DMS79 (cell line): ENCODE measurements around the gene HECW1.
"Not testable (repeated sequence)": the region's sequence is repeated elsewhere in the genome, so short reads cannot be mapped to it uniquely, and the experiment has no call there.

Source experiments
- DNase-seq: peaks from one replicate; lab custom pipeline; 2025; lab: John Stamatoyannopoulos, UW

The HECW1 gene

DNA sequence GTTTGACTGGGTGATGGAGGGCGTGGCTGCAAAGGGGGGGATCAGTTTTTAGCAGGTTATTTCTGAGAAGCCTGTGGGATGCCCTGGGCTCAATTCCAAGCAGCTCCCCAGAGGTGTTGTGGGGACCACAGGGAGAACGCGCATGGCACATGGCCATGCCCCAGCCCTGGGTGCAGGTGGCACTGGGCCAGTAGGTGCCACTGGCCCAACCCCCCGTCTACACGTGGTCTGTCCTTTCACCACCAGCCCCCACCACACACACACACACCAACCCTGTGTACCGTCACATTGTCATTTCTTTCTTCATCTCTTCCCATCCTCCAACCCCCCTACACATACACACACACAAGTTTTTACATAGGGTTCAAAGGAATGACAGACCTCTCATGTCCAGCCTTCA is 355.4 kb downstream of the HECW1 start:
- DNase-seq = no peak

DNA sequence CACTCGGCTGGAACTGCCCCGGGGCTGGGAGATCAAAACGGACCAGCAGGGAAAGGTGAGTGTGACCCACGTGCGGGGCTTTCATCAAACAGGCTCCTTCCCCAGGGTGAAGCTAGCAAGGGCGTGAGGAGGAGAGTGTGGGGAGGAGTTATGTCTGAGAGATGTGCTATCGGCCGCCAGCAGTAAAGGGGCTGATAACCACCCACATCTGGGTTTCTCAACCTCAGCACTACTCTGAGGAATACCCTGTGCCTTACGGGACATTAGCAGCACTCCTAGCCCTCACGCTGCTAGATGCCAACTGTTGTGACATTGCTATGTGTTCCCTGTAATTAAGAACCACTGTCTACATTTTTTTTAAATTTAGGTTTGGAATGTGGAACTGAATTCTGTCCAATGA is 356.6 kb downstream of the HECW1 start:
- no peak for DNase-seq

DNA sequence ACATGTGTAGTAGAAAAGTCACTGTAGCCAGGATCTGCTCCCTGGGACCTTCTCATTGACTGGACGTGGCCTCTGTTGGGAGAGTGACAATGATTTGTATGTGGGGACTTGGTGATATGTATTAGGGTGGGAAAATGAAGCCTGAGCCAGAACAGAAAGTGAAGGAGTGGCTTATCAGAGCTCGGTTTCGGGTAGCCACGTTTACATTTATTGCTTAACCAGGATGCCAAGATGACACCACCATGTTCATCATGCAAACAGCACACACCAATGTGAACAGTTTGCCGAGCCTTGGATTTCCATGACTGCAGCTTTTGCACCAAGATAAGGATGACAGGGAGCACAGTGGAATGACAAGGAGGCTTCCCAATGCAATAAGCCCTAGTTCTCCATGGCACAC is 357.7 kb downstream of the HECW1 start:
- DNase-seq = no peak

DNA sequence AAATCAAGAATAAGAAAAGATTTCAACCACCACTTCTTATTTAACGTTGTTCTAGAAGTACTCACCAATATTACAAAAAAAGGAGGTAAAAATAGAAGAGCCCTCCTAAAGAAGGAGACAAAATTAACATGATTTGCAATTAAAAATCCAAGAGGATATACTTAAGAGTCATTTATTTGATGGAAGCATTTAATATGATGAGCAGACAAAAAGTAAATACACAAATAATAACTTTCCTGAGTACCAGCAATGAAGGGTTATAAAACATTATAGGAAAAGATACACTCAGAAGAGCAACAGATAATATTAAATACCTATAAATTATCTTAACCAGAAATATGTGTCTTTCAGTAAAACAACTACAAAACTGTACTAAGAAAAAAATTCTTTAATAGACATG is 363.5 kb downstream of the HECW1 start:
- no peak for DNase-seq

DNA sequence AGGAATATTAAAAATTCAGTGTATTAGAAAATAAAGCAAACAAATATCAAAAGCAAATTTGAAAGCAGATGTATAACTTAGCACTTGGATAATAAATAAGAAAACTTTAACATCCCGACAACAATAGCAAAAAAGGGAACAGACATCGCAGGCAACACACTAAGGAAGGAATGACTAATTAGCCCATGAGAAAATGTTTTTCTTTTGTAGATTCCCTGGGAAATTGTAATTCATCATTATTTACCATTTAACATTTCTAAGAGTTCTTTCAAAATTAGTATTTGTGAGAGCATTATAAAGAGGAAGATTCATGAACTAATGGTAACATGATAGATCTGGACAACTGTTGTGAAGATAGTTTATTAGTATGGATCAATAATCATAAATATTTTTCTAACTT is 364.4 kb downstream of the HECW1 start:
- no peak for DNase-seq

DNA sequence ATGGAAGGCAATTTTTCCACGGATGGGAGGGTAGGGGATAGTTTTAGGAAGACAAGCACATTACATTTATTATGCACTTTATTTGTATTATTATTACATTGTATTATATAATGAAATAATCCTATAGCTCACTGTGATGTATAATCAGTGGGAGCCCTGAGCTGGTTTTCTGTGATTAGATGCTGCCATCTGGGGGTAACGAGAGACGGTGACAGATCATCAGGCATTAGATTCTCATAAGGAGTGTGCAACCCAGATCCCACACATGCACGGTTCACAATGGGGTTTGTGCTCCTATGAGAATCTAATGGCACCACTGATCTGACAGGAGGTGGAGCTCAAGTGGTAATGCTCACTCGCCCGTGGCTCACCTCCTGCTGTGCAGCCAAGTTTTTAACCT is 366.6 kb downstream of the HECW1 start:
- no peak for DNase-seq

DNA sequence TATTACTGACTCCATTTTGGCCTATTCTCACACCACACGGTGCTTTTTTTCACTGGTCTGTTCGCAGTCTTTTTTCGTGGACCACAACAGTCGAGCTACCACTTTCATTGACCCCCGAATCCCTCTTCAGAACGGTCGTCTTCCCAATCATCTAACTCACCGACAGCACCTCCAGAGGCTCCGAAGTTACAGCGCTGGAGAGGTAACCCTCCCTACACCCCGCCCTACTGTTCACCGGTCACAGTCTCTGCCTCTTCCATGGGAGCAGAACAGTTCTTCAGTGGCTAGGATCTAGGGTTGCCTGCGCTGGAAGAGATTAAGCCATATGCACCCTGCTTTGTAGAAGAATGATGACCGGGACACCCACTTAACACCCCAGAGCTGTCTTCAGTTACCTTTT is 367.1 kb downstream of the HECW1 start:
- no peak for DNase-seq

DNA sequence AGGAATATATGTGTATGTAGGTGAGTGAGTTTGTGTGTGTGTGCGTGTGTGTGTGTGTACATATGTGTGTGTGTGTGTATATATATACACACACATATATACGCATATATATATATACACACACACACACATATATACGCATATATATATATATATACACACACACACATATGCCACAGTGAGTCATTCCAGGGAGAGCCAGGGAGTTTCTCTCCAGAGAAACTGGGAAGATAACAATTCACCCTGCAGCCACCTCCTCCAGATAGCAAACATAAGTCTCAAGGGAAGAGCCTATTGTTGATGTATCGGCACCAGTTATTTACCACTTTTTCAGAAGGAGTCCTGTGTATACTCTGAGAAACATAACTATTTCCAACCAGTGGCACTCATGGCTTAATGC is 368.1 kb downstream of the HECW1 start:
- no peak for DNase-seq

DNA sequence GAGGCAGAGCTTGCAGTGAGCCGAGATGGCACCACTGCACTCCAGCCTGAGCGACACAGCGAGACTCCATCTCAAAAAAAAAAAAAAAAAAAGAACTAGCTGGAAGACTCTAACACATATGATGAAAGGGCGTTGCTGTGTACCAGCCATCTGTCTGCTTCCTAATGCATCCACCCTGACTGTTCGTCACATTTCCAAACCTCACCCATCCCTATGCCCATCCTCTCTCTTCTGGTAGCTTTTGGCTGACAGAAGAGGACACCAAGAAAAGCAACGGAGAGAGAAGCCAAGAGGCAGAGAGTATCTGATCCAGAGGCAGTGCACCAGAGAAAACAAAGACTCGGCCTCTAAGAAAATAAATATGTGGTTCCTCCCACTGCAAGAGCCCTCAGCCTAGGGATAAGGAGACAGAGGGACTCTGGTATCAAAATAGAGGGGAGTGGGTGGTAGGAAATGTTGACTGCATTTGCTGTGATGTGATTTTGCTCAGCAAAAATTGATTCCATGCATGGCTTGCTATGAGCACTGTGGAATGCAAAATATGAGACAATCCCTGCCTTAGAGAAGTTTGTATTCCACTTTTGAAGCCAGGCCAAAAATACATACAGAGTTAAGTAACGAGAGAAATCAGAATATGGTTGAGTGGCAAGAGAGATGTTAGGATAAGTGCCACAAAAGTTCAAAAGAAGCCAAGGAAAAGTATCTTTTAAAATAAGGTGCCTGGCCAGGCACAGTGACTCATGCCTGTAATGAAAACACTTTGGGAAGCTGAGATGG is 369.6 kb downstream of the HECW1 start:
- no peak for DNase-seq

DNA sequence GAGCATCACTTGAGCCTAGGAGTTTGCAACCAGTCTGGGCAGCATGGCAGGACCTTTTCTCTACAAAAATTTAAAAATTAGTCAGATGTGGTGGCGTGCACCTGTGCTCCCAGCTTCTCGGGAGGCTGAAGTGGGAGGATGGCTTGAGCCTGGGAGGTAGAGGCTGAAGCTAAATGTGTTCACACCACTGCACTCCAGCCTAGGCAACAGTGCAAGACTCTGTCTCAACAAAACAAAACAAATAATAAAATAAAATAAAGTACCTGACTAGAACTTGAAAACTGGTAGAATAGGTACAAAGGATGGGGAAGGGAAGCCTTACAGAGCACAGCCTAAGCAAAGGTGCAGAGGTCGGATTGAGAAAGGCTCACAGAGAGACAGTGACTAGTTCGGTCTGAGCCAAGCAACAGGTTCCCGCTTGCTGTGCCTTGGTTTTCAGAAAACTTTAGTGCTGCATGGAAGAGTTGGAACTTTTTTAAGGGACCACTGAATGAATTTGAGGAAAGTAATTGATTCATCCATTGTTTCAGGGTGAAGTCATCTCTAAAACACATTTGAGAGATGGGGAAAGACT is 370.3 kb downstream of the HECW1 start:
- no peak for DNase-seq

DNA sequence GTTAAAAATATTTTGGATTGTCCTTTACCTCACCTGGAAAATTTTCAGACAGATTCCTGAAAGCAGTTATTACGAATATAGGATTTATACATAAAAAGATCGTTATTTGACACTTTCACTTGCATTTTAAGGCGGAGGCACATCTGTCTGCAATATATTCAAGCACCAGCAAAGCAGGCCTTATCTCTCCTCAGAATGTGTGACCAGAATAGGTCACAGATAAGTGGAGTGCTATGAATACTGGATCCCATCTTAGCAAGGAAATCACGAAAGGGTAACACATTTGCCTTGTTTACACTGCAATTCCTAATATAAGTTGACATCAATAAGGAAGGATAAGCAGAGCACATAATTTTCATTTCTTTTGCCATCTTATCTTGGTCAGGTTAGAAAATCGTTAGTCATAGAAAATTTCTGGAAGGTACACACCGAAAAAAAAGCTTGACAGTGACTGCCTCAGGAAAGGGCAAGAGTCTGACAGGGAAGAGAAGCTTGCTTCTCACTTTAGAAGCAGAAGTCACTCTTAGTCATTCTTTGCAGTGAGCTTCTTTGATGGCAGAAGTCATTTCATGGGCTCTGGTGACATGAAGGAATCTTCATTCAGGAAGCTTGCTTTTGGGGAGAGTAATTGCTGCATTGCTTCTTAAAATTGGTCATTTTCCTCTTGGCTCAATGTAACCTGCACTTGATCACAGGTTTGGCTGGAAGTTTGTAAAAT is 372.4 kb downstream of the HECW1 start:
- DNase-seq = no peak

DNA sequence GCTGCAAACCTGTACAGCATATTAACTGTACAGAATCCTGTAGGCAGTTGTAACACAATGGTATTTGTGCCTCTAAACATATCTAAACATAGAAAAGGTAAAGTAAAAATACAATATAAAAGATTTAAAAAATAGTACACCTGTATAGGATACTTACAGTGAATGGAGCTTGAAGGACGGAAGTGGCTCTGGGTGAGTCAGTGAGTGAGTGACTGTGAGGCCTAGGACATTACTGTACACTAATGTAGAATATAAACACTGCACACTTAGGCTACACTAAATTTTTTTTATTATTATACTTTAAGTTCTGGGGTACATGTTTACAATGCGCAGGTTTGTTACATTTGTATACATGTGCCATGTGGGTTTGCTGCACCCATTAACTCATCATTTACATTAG is 373.1 kb downstream of the HECW1 start:
- DNase-seq = no peak

DNA sequence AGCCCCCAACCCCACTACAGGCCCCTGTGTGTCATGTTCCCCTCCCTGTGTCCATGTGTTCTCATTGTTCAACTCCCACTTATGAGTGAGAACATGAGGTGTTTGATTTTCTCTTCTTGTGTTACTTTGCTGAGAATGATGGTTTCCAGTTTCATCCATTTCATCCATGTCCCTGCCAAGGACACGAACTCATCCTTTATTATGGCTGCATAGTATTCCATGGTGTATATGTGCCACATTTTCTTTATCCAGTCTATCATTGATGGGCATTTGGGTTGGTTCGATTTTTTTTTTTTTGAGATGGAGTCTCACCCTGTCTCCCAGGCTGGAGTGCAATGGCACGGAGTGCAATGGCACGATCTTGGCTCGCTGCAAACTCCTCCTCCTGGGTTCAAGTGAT is 373.6 kb downstream of the HECW1 start:
- DNase-seq = not testable (repeated sequence)

DNA sequence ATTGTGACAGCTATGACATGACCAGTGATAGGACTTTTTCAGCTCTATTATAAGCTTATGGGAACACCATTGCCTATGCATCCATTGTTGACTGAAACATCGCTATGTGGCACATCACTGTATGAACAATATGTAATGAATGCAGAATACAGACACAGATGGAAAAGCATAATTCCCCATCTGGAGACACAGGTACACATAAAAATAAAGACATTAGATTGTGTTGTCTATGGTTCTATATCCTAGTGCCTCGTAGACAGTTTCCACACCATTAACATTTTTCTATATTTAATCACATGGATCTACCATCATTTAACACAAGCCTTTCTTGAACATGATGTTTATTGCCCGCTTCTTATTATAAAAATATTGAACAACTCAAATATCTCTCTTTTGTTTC is 374.2 kb downstream of the HECW1 start:
- DNase-seq = no peak

DNA sequence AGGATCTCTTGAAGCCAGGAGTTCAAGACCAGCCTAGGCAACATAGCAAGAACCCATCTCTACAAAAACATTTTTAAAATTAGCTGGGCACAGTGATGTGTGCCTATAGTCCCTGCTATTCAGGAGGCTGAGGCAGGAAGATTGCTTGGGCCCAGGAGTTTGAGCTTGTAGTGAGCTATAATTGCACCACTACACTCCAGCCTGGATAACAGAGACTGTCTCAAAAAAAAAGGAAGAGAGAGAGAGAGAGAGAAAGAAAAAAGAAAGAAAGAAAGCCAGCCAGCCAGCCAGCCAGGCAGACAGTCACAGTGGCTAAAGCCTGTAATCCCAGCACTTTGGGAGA is 375.3 kb downstream of the HECW1 start:
- no peak for DNase-seq

DNA sequence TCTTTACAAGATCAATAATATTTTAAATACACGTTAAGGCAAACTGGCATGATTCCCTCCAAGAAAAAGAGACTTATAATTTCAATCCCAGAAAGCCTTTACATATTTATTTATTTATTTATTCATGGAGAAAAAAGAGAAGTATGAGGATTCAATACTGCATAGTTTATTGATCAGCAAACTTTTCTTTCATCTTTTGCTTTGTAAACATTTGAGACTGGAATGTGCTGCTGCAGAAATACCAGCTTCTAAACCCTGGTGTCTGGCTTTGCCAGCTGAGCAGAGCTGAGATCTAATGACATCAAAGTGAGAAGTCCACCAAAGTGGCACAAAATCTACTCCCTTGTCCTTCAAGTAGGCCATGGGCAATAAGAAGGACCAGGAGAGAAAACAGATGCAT is 376.8 kb downstream of the HECW1 start:
- DNase-seq = no peak

DNA sequence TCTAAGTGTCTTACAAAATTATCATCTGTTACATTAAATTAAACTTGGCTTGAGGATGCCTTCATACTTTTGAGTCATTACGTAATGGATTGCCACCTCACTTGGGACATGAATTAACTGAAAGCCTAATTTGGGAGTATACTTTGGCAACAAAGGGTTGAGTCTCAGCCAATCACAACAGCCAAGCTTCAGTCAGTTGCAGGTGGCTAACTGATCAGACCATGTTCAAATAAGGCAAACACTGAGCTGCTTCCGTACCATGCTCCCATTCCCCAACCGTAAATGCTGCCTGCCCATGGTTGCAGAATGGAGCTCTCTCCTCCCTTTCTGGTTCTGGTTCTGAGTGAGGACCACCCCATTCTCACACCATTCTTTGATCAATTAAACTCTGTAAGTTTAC is 377.6 kb downstream of the HECW1 start:
- DNase-seq = no peak

DNA sequence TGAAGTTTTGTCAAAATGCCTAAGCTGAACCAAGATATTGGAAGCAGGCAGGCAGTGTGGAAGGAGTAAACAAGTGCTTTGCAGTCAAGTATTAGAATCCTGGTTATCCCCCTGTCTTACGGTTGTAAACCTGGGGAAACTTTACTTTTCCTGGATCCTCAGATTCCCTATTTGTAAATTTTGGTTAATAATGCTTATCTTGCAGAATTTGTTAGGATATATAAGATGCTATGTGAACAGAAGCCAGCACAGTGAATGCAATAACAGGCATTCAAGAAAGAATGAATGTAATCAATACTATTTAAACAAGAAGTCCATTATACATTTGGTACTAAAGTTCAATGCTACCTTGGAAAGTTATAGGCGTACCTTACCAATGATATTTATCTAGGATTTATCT is 378.7 kb downstream of the HECW1 start:
- DNase-seq = no peak

DNA sequence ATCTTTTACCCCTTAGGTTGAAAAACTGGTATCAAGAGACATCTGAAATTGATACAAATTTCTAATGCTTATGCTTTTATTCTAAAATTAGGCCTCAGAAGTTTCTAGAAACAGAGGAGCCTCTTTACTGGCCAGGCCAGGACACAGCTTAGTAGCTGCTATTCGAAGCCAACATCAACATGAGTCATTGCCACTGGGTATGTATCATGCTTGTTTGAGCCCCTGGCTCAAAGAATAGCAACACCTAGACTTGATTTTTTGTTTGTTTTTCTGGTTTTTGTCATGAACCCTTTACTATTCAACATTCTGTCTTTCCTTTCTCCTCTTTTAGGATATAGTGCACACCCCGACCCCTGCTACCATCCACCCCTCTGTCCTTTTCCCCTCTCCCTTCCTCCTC is 379.5 kb downstream of the HECW1 start:
- DNase-seq = no peak

DNA sequence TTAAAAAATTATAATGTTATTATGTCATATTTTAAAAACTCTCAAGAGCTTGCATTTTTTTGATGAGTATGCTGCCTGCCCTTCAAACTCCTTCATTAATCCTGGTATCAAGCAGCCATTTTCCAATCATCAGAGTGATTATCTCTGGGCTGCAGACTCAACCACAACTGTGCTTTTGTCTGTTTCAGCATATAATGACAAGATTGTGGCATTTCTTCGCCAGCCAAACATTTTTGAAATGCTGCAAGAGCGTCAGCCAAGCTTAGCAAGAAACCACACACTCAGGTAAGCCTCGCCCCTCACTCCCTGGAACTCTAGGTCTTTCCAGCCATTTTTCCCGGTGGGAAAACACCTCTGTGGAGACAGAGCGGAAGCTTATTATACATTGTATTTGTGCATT is 380.4 kb downstream of the HECW1 start:
- no peak for DNase-seq

DNA sequence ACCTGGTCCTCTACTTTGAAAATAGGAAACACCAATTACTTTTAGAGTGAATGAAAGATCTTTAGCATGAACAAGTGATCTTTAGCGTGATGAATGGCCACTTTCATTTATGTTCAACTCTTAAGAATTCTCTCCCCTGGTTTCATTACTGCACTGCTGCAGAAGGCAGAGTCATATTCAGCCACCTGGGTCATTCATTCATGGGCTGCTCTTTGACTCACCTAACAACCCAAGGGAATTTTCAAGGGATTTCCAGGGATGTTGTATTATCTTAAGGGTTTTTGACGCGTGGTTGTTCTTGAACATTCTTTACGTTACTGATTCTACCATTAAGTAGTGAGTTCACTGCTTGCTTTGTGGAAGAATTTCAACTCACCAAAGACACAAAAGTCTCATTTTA is 383.1 kb downstream of the HECW1 start:
- no peak for DNase-seq

DNA sequence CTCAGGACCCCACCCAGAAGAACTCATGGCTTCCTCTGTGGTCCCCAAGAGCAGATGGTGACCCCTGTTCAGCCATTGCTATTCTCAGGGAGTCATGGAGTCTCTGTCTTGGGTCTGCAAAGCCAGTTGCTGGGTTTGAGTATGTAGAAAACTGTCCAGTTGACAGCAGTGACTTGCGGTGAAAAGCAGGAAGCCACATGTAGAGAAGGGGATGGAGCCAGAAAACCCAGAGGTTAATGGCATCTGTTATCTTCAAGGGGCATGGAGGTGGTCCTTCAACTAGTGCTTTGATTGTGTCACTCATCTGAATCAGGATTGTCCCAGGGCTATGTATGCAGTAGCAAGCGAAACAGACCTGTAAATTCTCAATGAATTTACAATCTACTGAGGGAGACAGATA is 384.1 kb downstream of the HECW1 start:
- no peak for DNase-seq

DNA sequence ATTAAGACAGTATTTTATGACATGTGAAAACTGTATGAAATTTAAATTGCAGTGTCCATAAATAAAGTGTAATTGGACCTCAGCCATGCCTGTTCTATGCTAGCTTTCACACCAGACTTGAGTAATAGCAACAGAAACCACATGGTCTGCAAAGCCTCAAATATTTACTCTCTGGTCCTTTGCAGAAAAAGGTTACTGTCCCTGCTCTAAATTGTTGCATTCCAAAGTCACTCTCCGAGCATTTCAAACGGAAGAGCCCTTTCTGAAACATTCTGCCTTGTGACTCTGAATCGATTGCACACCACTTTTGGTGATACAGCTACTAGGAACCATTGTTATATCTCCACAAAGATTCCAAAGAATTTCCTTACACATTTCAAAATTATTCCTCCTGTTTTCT is 389.4 kb downstream of the HECW1 start:
- no peak for DNase-seq

DNA sequence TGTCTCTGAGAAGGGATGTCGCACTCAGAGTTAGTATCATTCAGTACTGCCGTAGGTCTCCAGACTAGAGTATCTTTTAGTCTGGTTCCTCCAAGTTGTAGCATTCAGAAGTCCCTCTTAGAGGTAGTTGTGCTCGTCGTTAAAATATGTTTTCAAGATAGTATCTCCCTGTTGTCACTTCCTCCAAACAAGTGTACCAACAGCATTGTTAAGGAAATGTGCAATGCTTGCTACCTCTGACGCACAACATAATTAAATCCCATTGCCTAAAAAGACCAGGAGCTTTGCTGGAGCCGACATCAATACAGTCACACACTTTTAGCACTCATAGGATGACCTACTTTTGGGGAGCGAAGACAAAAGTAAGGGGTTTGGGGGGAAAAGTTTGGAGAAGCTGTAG is 390.5 kb downstream of the HECW1 start:
- no peak for DNase-seq
